H1 (cell line): ENCODE measurements around the gene CERS5. TPM values are rescaled to one million over a fixed set of nuclear protein-coding genes. Genes with fewer than 3 reads are reported as not detected.

Experiments used
- CTCF ChIA-PET: fragments of 300-600 bp; sonication (Branson Sonifier 250); formaldehyde crosslinking; loops from one replicate; lab custom pipeline; 2021; ENCODE audit not compliant: partially characterized antibody; lab: Charles Lee
- POLR2A ChIA-PET: fragments of 300-600 bp; sonication (Branson Sonifier 250); formaldehyde crosslinking; loops from one replicate; lab custom pipeline; 2021; ENCODE audit warnings: inconsistent platforms; ENCODE audit not compliant: partially characterized antibody; lab: Charles Lee
- DNase-seq, 2 experiments: peaks; one replicate each; pipeline versions ENCODE4 v3.0.0 to v3.0.0-alpha.2; 2010 to 2022; ENCODE audit warnings: low spot score in 2 of 2, low read depth in 1 of 2, mixed read lengths in 1 of 2
- FAIRE-seq: peaks from 2 replicates; lab custom pipeline; 2011; peaks lifted over from hg19 to GRCh38; lab: Jason Lieb, UNC
- H2AFZ ChIP-seq: 2 replicates; pipeline ENCODE4 v1.8.1; 2012; ENCODE audit warnings: low read length, inconsistent platforms
- H2AK5ac ChIP-seq: 2 replicates; pipeline ENCODE4 v1.6.1; 2013; ENCODE audit warnings: low read depth, low read length
- H2BK120ac ChIP-seq: replicated peaks from 2 replicates; pipeline ENCODE3; 2013; ENCODE audit warnings: low read depth, low read length, inconsistent platforms
- H2BK12ac ChIP-seq: 2 replicates; pipeline ENCODE4 v1.6.1; 2013; ENCODE audit warnings: low read depth, low read length
- H2BK15ac ChIP-seq: 2 replicates; pipeline ENCODE4 v1.6.1; 2013; ENCODE audit warnings: low read length
- H2BK20ac ChIP-seq: 2 replicates; pipeline ENCODE4 v1.6.1; 2013; ENCODE audit warnings: low read length
- H2BK5ac ChIP-seq: 2 replicates; pipeline ENCODE4 v1.6.1; 2013; ENCODE audit warnings: low read depth, low read length
- H3K14ac ChIP-seq: 2 replicates; pipeline ENCODE4 v1.6.1; 2013; ENCODE audit warnings: inconsistent platforms; ENCODE audit not compliant: insufficient read length
- H3K18ac ChIP-seq: 2 replicates; pipeline ENCODE4 v1.6.1; 2013; ENCODE audit warnings: low read length; ENCODE audit errors: extremely low read depth
- H3K23ac ChIP-seq: 2 replicates; pipeline ENCODE4 v1.6.1; 2013; ENCODE audit warnings: inconsistent platforms; ENCODE audit not compliant: insufficient read length
- H3K23me2 ChIP-seq: 2 replicates; pipeline ENCODE4 v1.6.1; 2013; ENCODE audit warnings: low read depth, low read length
- H3K27ac ChIP-seq: 2 replicates; pipeline ENCODE4 v1.6.1; 2011; ENCODE audit warnings: low read depth, low read length, inconsistent platforms
- H3K27me3 ChIP-seq, 4 experiments: replicated peaks in 1 of 4; 1 replicate in 1 of 4; 2 replicates in 3 of 4; pipeline versions ENCODE4 v1.6.1 to v1.8.1; 2011 to 2013; ENCODE audit warnings: low read length in 3 of 4, mild to moderate bottlenecking in 3 of 4, inconsistent platforms in 2 of 4, mixed read lengths in 2 of 4, moderate library complexity in 1 of 4; ENCODE audit not compliant: control insufficient read depth in 3 of 4, insufficient read depth in 3 of 4; ENCODE audit errors: extremely low read depth in 1 of 4
- H3K36me3 ChIP-seq, 4 experiments: 2 replicates each; pipeline versions ENCODE4 v1.6.1 to v1.8.1; 2011 to 2013; ENCODE audit warnings: mild to moderate bottlenecking in 4 of 4, low read length in 3 of 4, moderate library complexity in 2 of 4, control low read depth in 1 of 4, inconsistent platforms in 1 of 4; ENCODE audit not compliant: insufficient read depth in 4 of 4, control insufficient read depth in 2 of 4
- H3K4ac ChIP-seq: replicated peaks from 2 replicates; pipeline ENCODE3; 2013; ENCODE audit warnings: low read length, low read depth, mixed read lengths, inconsistent platforms; ENCODE audit not compliant: insufficient read length
- H3K4me1 ChIP-seq, 4 experiments: replicated peaks in 1 of 4; 1 replicate in 1 of 4; 2 replicates in 3 of 4; pipeline versions ENCODE4 v1.6.1 to v1.8.1; 2011 to 2013; ENCODE audit warnings: low read length in 3 of 4, inconsistent platforms in 2 of 4, mixed read lengths in 1 of 4; ENCODE audit not compliant: insufficient read depth in 4 of 4, control insufficient read depth in 3 of 4
- H3K4me2 ChIP-seq, 2 experiments: 2 replicates each; pipeline versions ENCODE4 v1.6.1 to v1.8.1; 2011 to 2013; ENCODE audit warnings: low read depth in 2 of 2, low read length in 2 of 2, control low read depth in 1 of 2, inconsistent platforms in 1 of 2, mild to moderate bottlenecking in 1 of 2; ENCODE audit not compliant: insufficient read depth in 1 of 2
- H3K4me3 ChIP-seq, 4 experiments: fragments of 200-600, 300-600 bp in 1 of 4; sonication (generic), shearing (Covaris generic), sonication (Bioruptor Twin) in 1 of 4; 2 replicates each; pipeline versions ENCODE4 v1.5.1 to v1.8.1; 2011 to 2016; ENCODE audit warnings: low read length in 4 of 4, low read depth in 3 of 4, control low read depth in 2 of 4, inconsistent platforms in 2 of 4, mild to moderate bottlenecking in 2 of 4, mixed read lengths in 1 of 4, moderate library complexity in 1 of 4; ENCODE audit not compliant: insufficient read depth in 2 of 4; ENCODE audit errors: extremely low read depth in 1 of 4
- H3K56ac ChIP-seq: replicated peaks from 2 replicates; pipeline ENCODE3; 2013; ENCODE audit warnings: low read depth, mild to moderate bottlenecking, mixed read lengths, low read length, inconsistent platforms; ENCODE audit not compliant: insufficient read length
- H3K79me1 ChIP-seq: 2 replicates; pipeline ENCODE4 v1.6.1; 2013; ENCODE audit warnings: low read depth, low read length, control low read depth
- H3K79me2 ChIP-seq, 2 experiments: 2 replicates each; pipeline versions ENCODE4 v1.6.1 to v1.8.1; 2012 to 2013; ENCODE audit warnings: low read length in 2 of 2, mild to moderate bottlenecking in 2 of 2, inconsistent platforms in 1 of 2; ENCODE audit not compliant: insufficient read depth in 2 of 2, control insufficient read depth in 1 of 2
- H3K9ac ChIP-seq, 4 experiments: replicated peaks in 1 of 4; 1 replicate in 1 of 4; 2 replicates in 3 of 4; pipeline versions ENCODE4 v1.6.1 to v1.8.1; 2011 to 2013; ENCODE audit warnings: low read depth in 3 of 4, low read length in 3 of 4, control low read depth in 2 of 4, mild to moderate bottlenecking in 2 of 4, moderate library complexity in 2 of 4, inconsistent platforms in 1 of 4; ENCODE audit errors: extremely low read depth in 1 of 4
- H3K9me3 ChIP-seq, 2 experiments: 2 replicates each; pipeline versions ENCODE4 v1.6.1 to v1.8.1; 2012 to 2013; ENCODE audit warnings: mild to moderate bottlenecking in 2 of 2, moderate library complexity in 2 of 2, control low read depth in 1 of 2, inconsistent platforms in 1 of 2, low read depth in 1 of 2, low read length in 1 of 2, mixed read lengths in 1 of 2; ENCODE audit not compliant: insufficient read depth in 2 of 2
- H4K20me1 ChIP-seq, 2 experiments: replicated peaks in 1 of 2; 2 replicates each; pipeline versions ENCODE3 to v1.8.1; 2011 to 2013; ENCODE audit warnings: inconsistent platforms in 2 of 2, low read length in 2 of 2, mild to moderate bottlenecking in 1 of 2; ENCODE audit not compliant: insufficient read depth in 2 of 2, control insufficient read depth in 1 of 2
- H4K5ac ChIP-seq: 2 replicates; pipeline ENCODE4 v1.6.1; 2013; ENCODE audit warnings: low read length, low read depth, mixed read lengths, inconsistent platforms; ENCODE audit not compliant: insufficient read length
- H4K8ac ChIP-seq: 2 replicates; pipeline ENCODE4 v1.8.0; 2013; ENCODE audit warnings: mild to moderate bottlenecking, moderate library complexity, low read length, inconsistent platforms; ENCODE audit not compliant: insufficient read depth; ENCODE audit errors: extremely low read depth
- H4K91ac ChIP-seq: replicated peaks from 2 replicates; pipeline ENCODE3; 2013; ENCODE audit warnings: low read length, mixed read lengths, inconsistent platforms; ENCODE audit not compliant: insufficient read length
- BCL11A ChIP-seq, 2 experiments: IDR thresholded peaks; one replicate each; pipeline ENCODE4 v1.6.1; 2011; ENCODE audit warnings: low read depth in 2 of 2, low read length in 2 of 2, mild to moderate bottlenecking in 2 of 2
- BRCA1 ChIP-seq: IDR thresholded peaks from 2 replicates; pipeline ENCODE4 v1.6.1; 2012; ENCODE audit warnings: low read depth, low read length, improper control_type of control experiment
- CHD1 ChIP-seq: IDR thresholded peaks from 2 replicates; pipeline ENCODE4 v1.6.1; 2012; ENCODE audit warnings: low read depth, low read length, improper control_type of control experiment
- EP300 ChIP-seq, 2 experiments: IDR thresholded peaks; 1 replicate in 1 of 2; 2 replicates in 1 of 2; pipeline ENCODE4 v1.6.1; 2011 to 2012; ENCODE audit warnings: low read depth in 2 of 2, low read length in 2 of 2, mild to moderate bottlenecking in 2 of 2, borderline replicate concordance in 1 of 2, inconsistent platforms in 1 of 2, moderate library complexity in 1 of 2
- GABPA ChIP-seq: IDR thresholded peaks from 2 replicates; pipeline ENCODE4 v1.6.1; 2011; ENCODE audit warnings: mild to moderate bottlenecking, low read length, moderate library complexity, borderline replicate concordance; ENCODE audit not compliant: insufficient read depth
- JUND ChIP-seq: IDR thresholded peaks from 2 replicates; pipeline ENCODE4 v1.6.1; 2011; ENCODE audit warnings: mild to moderate bottlenecking, improper control_type of control experiment, low read length
- KDM4A ChIP-seq: IDR thresholded peaks from one replicate; pipeline ENCODE4 v1.7.1; 2012; ENCODE audit warnings: low read depth, mild to moderate bottlenecking, moderate library complexity, low read length, inconsistent platforms; ENCODE audit not compliant: severe bottlenecking
- MAX ChIP-seq: IDR thresholded peaks from 2 replicates; pipeline ENCODE4 v1.6.1; 2012; ENCODE audit warnings: inconsistent platforms
- POLR2A ChIP-seq, 2 experiments: IDR thresholded peaks; 1 replicate in 1 of 2; 2 replicates in 1 of 2; pipeline ENCODE4 v1.6.1; 2011; ENCODE audit warnings: low read depth in 2 of 2, low read length in 2 of 2, mild to moderate bottlenecking in 2 of 2; ENCODE audit errors: control extremely low read depth in 1 of 2
- RFX5 ChIP-seq: IDR thresholded peaks from 2 replicates; pipeline ENCODE4 v1.6.1; 2011; ENCODE audit warnings: low read depth, low read length, improper control_type of control experiment, borderline replicate concordance
- RXRA ChIP-seq: IDR thresholded peaks from 2 replicates; pipeline ENCODE4 v1.6.1; 2011; ENCODE audit warnings: low read depth, mild to moderate bottlenecking, low read length, moderate library complexity; ENCODE audit not compliant: insufficient read depth
- SIX5 ChIP-seq: IDR thresholded peaks from 2 replicates; pipeline ENCODE4 v1.6.1; 2011; ENCODE audit warnings: mild to moderate bottlenecking, low read depth, low read length
- SUZ12 ChIP-seq: fragments of 200-600 bp; sonication (generic); IDR thresholded peaks from 2 replicates; pipeline ENCODE4 v1.6.1; 2012; ENCODE audit warnings: mild to moderate bottlenecking, inconsistent platforms, low read length, moderate library complexity, mixed read lengths
- TBP ChIP-seq: IDR thresholded peaks from 2 replicates; pipeline ENCODE4 v1.6.1; 2011; ENCODE audit warnings: low read depth, low read length, improper control_type of control experiment
- TCF12 ChIP-seq: IDR thresholded peaks from 2 replicates; pipeline ENCODE4 v1.6.1; 2011; ENCODE audit warnings: low read depth, mild to moderate bottlenecking, low read length
- TEAD4 ChIP-seq: IDR thresholded peaks from 2 replicates; pipeline ENCODE4 v1.6.1; 2012; ENCODE audit warnings: low read depth, low read length, inconsistent platforms, mixed read lengths
- WGBS, 2 experiments: shearing (Covaris generic) in 1 of 2; methylation state at CpG; one replicate each; pipeline versions ENCODE4 v1.1.6 to v1.1.7; 2013 to 2015; ENCODE audit warnings: low lambda C conversion rate in 2 of 2, mixed read lengths in 2 of 2, inconsistent platforms in 1 of 2, low coverage in 1 of 2, missing lambda C conversion rate in 1 of 2; ENCODE audit not compliant: insufficient replicate concordance in 2 of 2, insufficient coverage in 1 of 2, insufficient read length in 1 of 2; ENCODE audit errors: extremely low coverage in 1 of 2, missing lambda C conversion rate in 1 of 2; 5-methylcytosine and 5-hydroxymethylcytosine counted together
- polyA plus RNA-seq, 7 experiments: library from polyadenylated mRNA; depleted of rRNA in 3 of 7; stranded (reverse) in 5 of 7; unstranded in 2 of 7; fragments of >200 nt in 5 of 7; fragments of 200-250 nt in 2 of 7; gene quantifications; 1 replicate in 5 of 7; 2 replicates in 1 of 7; 4 replicates in 1 of 7; pipeline versions ENCODE4 v1.2.1 to v1.2.3, GENCODE V29; 2011 to 2013; ENCODE audit warnings: missing spikeins in 2 of 7, mixed read lengths in 2 of 7
- total RNA-seq: library from RNA; stranded (reverse); fragmentation: NEBNext Ultra II Directional; extraction: Animal tissue kit (Norgen Biotek cat#: 25700); gene quantifications from 2 replicates; pipeline ENCODE4 v1.2.1, GENCODE V29; 2021

The CERS5 gene
- total and polyA plus RNA-seq, 2 of the 8 experiments (the other 6 are each of a cell fraction or from before 2014, with no cell fraction given) = 69.2 to 119 TPM

DNA sequence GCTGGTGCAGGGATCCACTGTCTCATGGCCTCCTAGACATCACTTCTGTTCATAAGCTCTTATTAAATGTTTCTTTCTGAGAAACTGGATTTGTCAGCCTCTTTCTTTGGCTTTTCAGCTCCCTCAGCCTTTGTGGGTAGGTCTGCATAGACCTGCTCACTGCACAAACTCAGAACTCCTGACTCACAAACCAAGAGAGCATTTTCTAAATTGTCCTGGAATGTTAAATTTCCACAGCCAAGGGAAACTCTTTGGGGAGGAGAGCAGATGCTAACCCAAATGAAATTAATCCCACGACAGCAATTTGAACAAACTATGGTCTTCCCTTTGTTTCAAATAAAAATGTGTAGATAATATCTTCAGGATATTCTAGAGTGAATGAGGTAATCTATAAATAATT, 19.5 kb upstream of the CERS5 start:
- H3K56ac ChIP-seq = no peak overlapping the region
- no peak overlapping the region for H3K14ac ChIP-seq
- FAIRE-seq (no peak), DNase-seq (no peak)
- no peak overlapping the region for H2AFZ ChIP-seq
- no peak overlapping the region for H3K9ac ChIP-seq
- H3K36me3 ChIP-seq = peaks cover 0 to 4% (median 0%) of the 10 kb centered on the region in 4 experiments; a peak in 1 of 8 replicates
- no peaks in the 10 kb centered on the region for H3K4me1 ChIP-seq
- H3K4me3 ChIP-seq = no peak overlapping the region
- no peaks in the 10 kb centered on the region for H3K23me2 ChIP-seq
- TF ChIP-seq CHD1 (no peak), POLR2A (IDR thresholded peaks at IDR 0.05; ENCODE audit: control extremely low read depth in 1 of 2, low read depth in 2 of 2, low read length in 2 of 2) (no peak), MAX (no peak), SUZ12 (no peak), KDM4A (no peak), JUND (no peak), RXRA (no peak), RFX5 (no peak), GABPA (no peak), TEAD4 (no peak), EP300 (IDR thresholded peaks at IDR 0.05; ENCODE audit: borderline replicate concordance in 1 of 2, low read depth in 2 of 2, low read length in 2 of 2) (no peak), BRCA1 (no peak), SIX5 (no peak), TBP (no peak), TCF12 (no peak), BCL11A (IDR thresholded peaks at IDR 0.05; ENCODE audit: low read depth in 2 of 2, low read length in 2 of 2) (no peak)
- H3K9me3 ChIP-seq = no peaks in the 10 kb centered on the region
- H3K79me2 ChIP-seq = no peaks in the 10 kb centered on the region
- H2BK120ac ChIP-seq = no peak overlapping the region
- no peaks in the 10 kb centered on the region for H3K79me1 ChIP-seq
- H4K5ac ChIP-seq = no peak overlapping the region
- no peak overlapping the region for H3K27ac ChIP-seq
- H2BK5ac ChIP-seq = no peak overlapping the region
- whole genome bisulfite sequencing, 2 experiments = 95% methylated on average over 1 of the region's 1 CpG; no CpG with 5 or more reads in 1 of the 2 experiments
- H4K91ac ChIP-seq = no peak overlapping the region
- CTCF ChIA-PET = interaction anchor here (1.1 to 3.4 kb wide), 4 partner anchors 11 to 154 kb away, joined by 3 to 13 read pairs (median 4); no protein-coding TSS in a partner anchor
- H4K8ac ChIP-seq = no peak overlapping the region
- POLR2A ChIA-PET = no interaction called here
- no peak overlapping the region for H2BK15ac ChIP-seq
- no peak overlapping the region for H3K18ac ChIP-seq
- H4K20me1 ChIP-seq = no peaks in the 10 kb centered on the region
- H2BK12ac ChIP-seq = no peak overlapping the region
- no peak overlapping the region for H2AK5ac ChIP-seq
- H3K23ac ChIP-seq = no peak overlapping the region
- H3K27me3 ChIP-seq = no peaks in the 10 kb centered on the region
- H3K4ac ChIP-seq = no peak overlapping the region
- H2BK20ac ChIP-seq = no peak overlapping the region
- H3K4me2 ChIP-seq = no peak overlapping the region
